Measurements from ENCODE around the gene SYT9. TPM values are rescaled to one million over a fixed set of nuclear protein-coding genes. Genes with fewer than 3 reads are reported as not detected.

Gene SYT9
- total RNA-seq, 1 donor from 2014 or later, result 0.20 TPM

GRCh38 chr11:7422544-7423331 lies 171.0 kb downstream of the SYT9 start:
- peak in 1 of 2 donors; percentile 17 for DNase-seq (ENCODE audit: low read depth in 2 of 2)

- no peak for DNase-seq (ENCODE audit: low read depth in 2 of 2)
Measured at GRCh38 chr11:7423946-7424345, 172.2 kb downstream of the SYT9 start.

- no peak for DNase-seq (ENCODE audit: low read depth in 2 of 2)
Measured at GRCh38 chr11:7427733-7428132, 176.0 kb downstream of the SYT9 start.

- DNase-seq (ENCODE audit: low read depth in 2 of 2), result no peak
Measured at GRCh38 chr11:7428196-7428595, 176.5 kb downstream of the SYT9 start.

- no peak for DNase-seq (ENCODE audit: low read depth in 2 of 2)
Measured at GRCh38 chr11:7430496-7430895, 178.8 kb downstream of the SYT9 start.

GRCh38 chr11:7435176-7435575 lies 183.5 kb downstream of the SYT9 start:
- DNase-seq (ENCODE audit: low read depth in 2 of 2), result no peak

- DNase-seq (ENCODE audit: low read depth in 2 of 2), result no peak
Measured at GRCh38 chr11:7436146-7436545, 184.4 kb downstream of the SYT9 start.

GRCh38 chr11:7436657-7437056 lies 185.0 kb downstream of the SYT9 start:
- DNase-seq (ENCODE audit: low read depth in 2 of 2), result peak; percentile 2 to 50

- DNase-seq (ENCODE audit: low read depth in 2 of 2), result no peak
Measured at GRCh38 chr11:7437696-7438095, 186.0 kb downstream of the SYT9 start.

- no peak for DNase-seq (ENCODE audit: low read depth in 2 of 2)
Measured at GRCh38 chr11:7439746-7440320, 188.1 kb downstream of the SYT9 start.

GRCh38 chr11:7442588-7443215 lies 191.0 kb downstream of the SYT9 start:
- DNase-seq (ENCODE audit: low read depth in 2 of 2), result peak; percentile 65 to 69

GRCh38 chr11:7444091-7444981 lies 192.6 kb downstream of the SYT9 start:
- DNase-seq (ENCODE audit: low read depth in 2 of 2), result no peak

- no peak for DNase-seq (ENCODE audit: low read depth in 2 of 2)
Measured at GRCh38 chr11:7445564-7445963, 193.9 kb downstream of the SYT9 start.

GRCh38 chr11:7448201-7448600 lies 196.5 kb downstream of the SYT9 start:
- DNase-seq (ENCODE audit: low read depth in 2 of 2), result no peak

GRCh38 chr11:7449211-7449840 lies 197.6 kb downstream of the SYT9 start:
- no peak for DNase-seq (ENCODE audit: low read depth in 2 of 2)

GRCh38 chr11:7449841-7450214 lies 198.1 kb downstream of the SYT9 start:
- DNase-seq (ENCODE audit: low read depth in 2 of 2), result no peak

GRCh38 chr11:7450836-7451235 lies 199.1 kb downstream of the SYT9 start:
- peak in 1 of 2 donors; percentile 22 for DNase-seq (ENCODE audit: low read depth in 2 of 2)

- no peak for DNase-seq (ENCODE audit: low read depth in 2 of 2)
Measured at GRCh38 chr11:7451520-7451919, 199.8 kb downstream of the SYT9 start.

- DNase-seq (ENCODE audit: low read depth in 2 of 2), result no peak
Measured at GRCh38 chr11:7451952-7452494, 200.3 kb downstream of the SYT9 start.

GRCh38 chr11:7454854-7455253 lies 203.2 kb downstream of the SYT9 start:
- DNase-seq (ENCODE audit: low read depth in 2 of 2), result no peak

GRCh38 chr11:7457211-7457610 lies 205.5 kb downstream of the SYT9 start:
- DNase-seq (ENCODE audit: low read depth in 2 of 2), result peak in 1 of 2 donors; percentile 46
